SU-DHL-6 (cell line): ENCODE measurements around the gene ABCB9.
"Not testable (repeated sequence)": the region's sequence is repeated elsewhere in the genome, so short reads cannot be mapped to it uniquely, and the experiment has no call there.

Experiments
- H2AFZ ChIP-seq: fragments of 200-600 bp; sonication (generic); 2 replicates; pipeline ENCODE4 v1.6.1; 2014; ENCODE audit warnings: low read depth, mild to moderate bottlenecking, moderate library complexity, mixed read lengths, antibody characterized with exemption, low read length; ENCODE audit not compliant: severe bottlenecking
- H3F3A ChIP-seq: fragments of 200-600 bp; shearing (Covaris generic); 2 replicates; pipeline ENCODE4 v1.6.0; 2016; ENCODE audit warnings: antibody characterized with exemption, mild to moderate bottlenecking; ENCODE audit not compliant: insufficient read depth
- H3K27ac ChIP-seq: fragments of 200-600 bp; sonication (generic); 2 replicates; pipeline ENCODE4 v1.5.1; 2016; ENCODE audit warnings: low read depth, mild to moderate bottlenecking, low read length, moderate library complexity, mixed read lengths
- H3K27me3 ChIP-seq: fragments of 200-600 bp; sonication (generic), shearing (Covaris generic); 2 replicates; pipeline ENCODE4 v1.6.0; 2014; ENCODE audit warnings: mild to moderate bottlenecking, low read length
- H3K36me3 ChIP-seq: fragments of 200-600 bp; sonication (generic); 2 replicates; pipeline ENCODE4 v1.6.1; 2014; ENCODE audit warnings: mild to moderate bottlenecking, low read length, mixed read lengths
- H3K4me2 ChIP-seq: fragments of 300-600, 200-600 bp; shearing (Covaris generic), sonication (generic); 2 replicates; pipeline ENCODE4 v1.6.0; 2014; ENCODE audit warnings: low read length, low read depth, mild to moderate bottlenecking; ENCODE audit not compliant: poor library complexity, severe bottlenecking
- H3K4me3 ChIP-seq: fragments of 200-600 bp; sonication (generic); 2 replicates; pipeline ENCODE4 v1.5.1; 2014; ENCODE audit warnings: antibody characterized with exemption, low read length, mild to moderate bottlenecking, mixed read lengths; ENCODE audit not compliant: insufficient read depth, poor library complexity, severe bottlenecking
- H3K79me2 ChIP-seq: fragments of 200-600 bp; sonication (generic); 2 replicates; pipeline ENCODE4 v1.6.1; 2014; ENCODE audit warnings: mild to moderate bottlenecking, low read length, moderate library complexity; ENCODE audit not compliant: insufficient read depth
- H3K9ac ChIP-seq: fragments of 200-600 bp; sonication (generic); 2 replicates; pipeline ENCODE4 v1.7.0; 2014; ENCODE audit warnings: mild to moderate bottlenecking, low read length
- H3K9me2 ChIP-seq: fragments of 200-600 bp; sonication (generic); replicated peaks from 2 replicates; pipeline ENCODE4 v1.6.1; 2014; ENCODE audit warnings: low read length; ENCODE audit not compliant: insufficient read depth
- H3K9me3 ChIP-seq: fragments of 200-600 bp; sonication (generic); 2 replicates; pipeline ENCODE4 v1.6.1; 2014; ENCODE audit warnings: low read length, mixed read lengths; ENCODE audit not compliant: insufficient read depth
- H4K20me1 ChIP-seq: fragments of 200-600 bp; sonication (generic); 2 replicates; pipeline ENCODE4 v1.6.1; 2014; ENCODE audit warnings: low read depth, mild to moderate bottlenecking, antibody characterized with exemption, low read length, moderate library complexity, mixed read lengths
- EZH2phosphoT487 ChIP-seq: fragments of 200-600 bp; sonication (generic), shearing (Covaris generic); conservative IDR thresholded peaks from 2 replicates; pipeline ENCODE4 v1.6.1; 2018; ENCODE audit warnings: mild to moderate bottlenecking, antibody characterized with exemption, low read length, moderate library complexity, mixed read lengths
- TF ChIP-seq, protein P1 (sequence below): fragments of 200-600 bp; sonication (generic); IDR thresholded peaks from one replicate; pipeline ENCODE4 v1.5.1; 2017; ENCODE audit warnings: antibody characterized with exemption, mild to moderate bottlenecking, low read length, moderate library complexity; ENCODE audit not compliant: insufficient read depth, poor library complexity, severe bottlenecking

The ABCB9 gene

DNA sequence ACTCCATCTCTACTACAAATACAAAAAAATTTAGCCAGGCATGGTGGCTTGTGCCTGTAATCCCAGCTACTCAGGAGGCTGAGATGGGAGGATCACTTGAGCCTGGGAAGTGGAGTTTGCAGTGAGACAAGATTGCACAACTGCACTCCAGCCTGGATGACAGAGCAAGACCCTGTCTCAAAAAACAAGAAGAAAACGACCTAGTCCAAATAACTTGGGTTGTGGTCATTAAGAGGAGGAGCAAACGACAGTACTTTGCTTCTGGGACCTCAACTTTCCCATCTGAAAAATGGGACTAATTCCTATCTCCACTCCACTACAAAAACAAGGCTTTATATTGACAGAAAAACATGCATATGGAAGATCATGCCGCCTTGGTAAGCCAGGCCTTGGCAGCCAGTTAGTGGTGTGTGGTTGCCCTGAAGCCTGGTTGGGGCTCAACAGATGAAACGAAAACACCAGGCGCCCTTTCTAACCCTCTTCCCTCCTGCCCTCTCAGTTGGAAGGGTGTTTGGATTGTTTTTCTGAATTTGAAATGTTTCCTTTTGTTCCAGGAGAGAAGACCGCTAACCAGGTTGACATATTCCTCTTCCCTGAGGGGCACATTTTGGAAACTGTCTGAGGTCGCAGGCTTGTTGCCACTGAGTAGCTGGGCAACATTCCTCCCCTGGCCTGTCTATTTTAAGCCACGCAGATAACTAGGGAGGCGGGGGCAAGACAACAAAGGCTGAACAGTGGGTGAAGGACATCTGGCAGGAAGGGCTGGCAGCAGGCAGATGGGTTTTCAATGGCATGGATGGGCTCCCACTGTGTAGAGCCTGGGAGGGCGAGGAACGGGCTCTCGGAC is 56.6 kb downstream of the ABCB9 start:
- no peaks in the 10 kb centered on the region for H3K9me3 ChIP-seq

DNA sequence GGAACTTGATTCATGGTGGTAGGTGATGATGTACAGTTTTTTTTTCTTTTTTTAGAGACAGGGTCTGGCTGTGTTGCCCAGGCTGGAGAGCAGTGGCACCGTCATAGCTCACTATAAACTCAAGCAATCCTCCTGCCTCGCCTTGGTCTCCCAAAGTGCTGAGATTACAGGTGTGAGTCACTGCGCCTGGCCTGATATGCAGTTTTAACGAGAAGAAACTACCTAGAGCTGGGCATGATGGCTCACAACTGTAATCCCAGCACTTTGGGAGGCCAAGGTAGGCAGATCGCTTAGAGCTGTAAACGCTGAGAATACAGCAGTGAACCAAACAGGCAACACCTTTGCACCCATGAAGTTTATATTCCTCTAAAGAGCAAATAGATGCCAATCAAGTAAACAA is 57.3 kb downstream of the ABCB9 start:
- H3K27me3 ChIP-seq, result no peaks in the 10 kb centered on the region
- no peaks in the 10 kb centered on the region for H4K20me1 ChIP-seq
- H3K9me2 ChIP-seq, result no peaks in the 10 kb centered on the region
- no peaks in the 10 kb centered on the region for H3F3A ChIP-seq
- H3K79me2 ChIP-seq, result no peaks in the 10 kb centered on the region
- H3K4me3 ChIP-seq, result no peak overlapping the region
- H3K27ac ChIP-seq, result no peak overlapping the region
- H3K9ac ChIP-seq, result no peak overlapping the region
- H3K36me3 ChIP-seq, result no peaks in the 10 kb centered on the region
- no peaks in the 10 kb centered on the region for H3K9me3 ChIP-seq
- H3K4me2 ChIP-seq, result no peak overlapping the region
- TF ChIP-seq, protein P1, sequence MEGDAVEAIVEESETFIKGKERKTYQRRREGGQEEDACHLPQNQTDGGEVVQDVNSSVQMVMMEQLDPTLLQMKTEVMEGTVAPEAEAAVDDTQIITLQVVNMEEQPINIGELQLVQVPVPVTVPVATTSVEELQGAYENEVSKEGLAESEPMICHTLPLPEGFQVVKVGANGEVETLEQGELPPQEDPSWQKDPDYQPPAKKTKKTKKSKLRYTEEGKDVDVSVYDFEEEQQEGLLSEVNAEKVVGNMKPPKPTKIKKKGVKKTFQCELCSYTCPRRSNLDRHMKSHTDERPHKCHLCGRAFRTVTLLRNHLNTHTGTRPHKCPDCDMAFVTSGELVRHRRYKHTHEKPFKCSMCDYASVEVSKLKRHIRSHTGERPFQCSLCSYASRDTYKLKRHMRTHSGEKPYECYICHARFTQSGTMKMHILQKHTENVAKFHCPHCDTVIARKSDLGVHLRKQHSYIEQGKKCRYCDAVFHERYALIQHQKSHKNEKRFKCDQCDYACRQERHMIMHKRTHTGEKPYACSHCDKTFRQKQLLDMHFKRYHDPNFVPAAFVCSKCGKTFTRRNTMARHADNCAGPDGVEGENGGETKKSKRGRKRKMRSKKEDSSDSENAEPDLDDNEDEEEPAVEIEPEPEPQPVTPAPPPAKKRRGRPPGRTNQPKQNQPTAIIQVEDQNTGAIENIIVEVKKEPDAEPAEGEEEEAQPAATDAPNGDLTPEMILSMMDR, result no peak
- TF ChIP-seq EZH2phosphoT487, result no peak
- H2AFZ ChIP-seq, result no peak overlapping the region

More for the DNA sequence above, 56.6 kb downstream of the ABCB9 start:
- H3K27me3 ChIP-seq, result no peaks in the 10 kb centered on the region
- no peaks in the 10 kb centered on the region for H3F3A ChIP-seq
- no peak overlapping the region for H2AFZ ChIP-seq
- H3K79me2 ChIP-seq, result no peaks in the 10 kb centered on the region
- no peak overlapping the region for H3K27ac ChIP-seq
- TF ChIP-seq, protein P1, result no peak
- no peak for TF ChIP-seq EZH2phosphoT487
- no peaks in the 10 kb centered on the region for H3K9me2 ChIP-seq
- H3K9ac ChIP-seq, result no peak overlapping the region
- no peak overlapping the region for H3K4me3 ChIP-seq
- H3K4me2 ChIP-seq, result no peak overlapping the region
- H3K36me3 ChIP-seq, result no peaks in the 10 kb centered on the region
- no peaks in the 10 kb centered on the region for H4K20me1 ChIP-seq

DNA sequence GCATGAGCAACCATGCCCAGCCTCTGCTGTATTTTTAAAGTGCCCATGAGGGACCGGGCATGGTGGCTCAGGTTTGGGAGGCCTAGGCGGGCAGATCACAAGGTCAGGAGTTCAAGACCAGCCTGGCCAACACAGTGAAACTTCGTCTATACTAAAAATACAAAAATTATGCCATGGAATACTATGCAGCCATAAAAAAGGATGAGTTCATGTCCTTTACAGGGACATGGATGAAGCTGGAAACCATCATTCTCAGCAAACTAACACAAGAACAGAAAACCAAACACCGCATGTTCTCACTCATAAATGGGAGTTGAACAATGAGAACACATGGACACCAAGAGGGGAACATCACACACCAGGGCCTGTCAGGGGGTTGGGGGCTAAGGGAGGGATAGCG is 61.0 kb downstream of the ABCB9 start:
- not testable (repeated sequence) for H3K4me3 ChIP-seq, H3F3A ChIP-seq, H3K27ac ChIP-seq

DNA sequence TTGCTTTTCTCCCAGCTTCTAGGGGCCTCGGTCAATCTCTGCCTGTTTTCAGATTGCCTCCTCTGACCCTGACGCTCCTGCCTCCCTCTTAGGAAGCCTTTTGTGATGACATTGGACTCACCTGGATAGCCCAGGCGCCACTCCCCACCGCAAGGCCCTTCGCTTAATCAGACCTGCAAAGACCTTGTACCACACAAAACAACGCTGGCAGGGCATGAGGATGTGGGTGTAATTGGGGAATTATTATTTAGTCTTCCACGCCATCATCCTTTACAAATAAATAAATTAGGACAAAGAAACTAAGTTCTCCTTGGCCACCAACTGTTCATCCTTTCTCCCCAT is 62.6 kb downstream of the ABCB9 start:
- Histone ChIP-seq H3K4me2 (no peak overlapping the region), H4K20me1 (no peaks in the 10 kb centered on the region), H3F3A (no peaks in the 10 kb centered on the region), H2AFZ (no peak overlapping the region), H3K9me3 (no peaks in the 10 kb centered on the region), H3K79me2 (no peaks in the 10 kb centered on the region), H3K9me2 (no peaks in the 10 kb centered on the region), H3K9ac (no peak overlapping the region), H3K36me3 (no peaks in the 10 kb centered on the region), H3K4me3 (no peak overlapping the region), H3K27me3 (no peaks in the 10 kb centered on the region), H3K27ac (no peak overlapping the region)
- TF ChIP-seq, protein P1, result no peak
- no peak for TF ChIP-seq EZH2phosphoT487

More for the DNA sequence above, 61.0 kb downstream of the ABCB9 start:
- not testable (repeated sequence) for H4K20me1 ChIP-seq, H3K36me3 ChIP-seq, H3K79me2 ChIP-seq, H3K9me3 ChIP-seq, H3K9me2 ChIP-seq, H3K27me3 ChIP-seq, H3K9ac ChIP-seq, H3K4me2 ChIP-seq, H2AFZ ChIP-seq
